HEK293T (cell line): ENCODE data around the gene SH2B2.

ENCODE experiments used
- CTBP1 ChIP-seq: fragments of 450-650 bp; IDR thresholded peaks from 2 replicates; pipeline ENCODE4 v1.6.1; 2016; ENCODE audit warnings: borderline replicate concordance
- ELF4 ChIP-seq: fragments of 450-650 bp; IDR thresholded peaks from 2 replicates; pipeline ENCODE4 v1.6.1; 2017; ENCODE audit warnings: antibody characterized with exemption
- FOXA1 ChIP-seq: fragments of 450-650 bp; IDR thresholded peaks from 2 replicates; pipeline ENCODE4 v1.6.1; 2016; ENCODE audit warnings: mild to moderate bottlenecking
- FOXK2 ChIP-seq: fragments of 450-650 bp; IDR thresholded peaks from 2 replicates; pipeline ENCODE4 v1.6.1; 2016; ENCODE audit warnings: mild to moderate bottlenecking
- FOXM1 ChIP-seq: fragments of 450-650 bp; IDR thresholded peaks from 2 replicates; pipeline ENCODE4 v1.6.1; 2017; ENCODE audit warnings: mild to moderate bottlenecking, borderline replicate concordance
- HDGF ChIP-seq: fragments of 450-650 bp; IDR thresholded peaks from 2 replicates; pipeline ENCODE4 v1.6.1; 2017; ENCODE audit warnings: antibody characterized with exemption, borderline replicate concordance
- L3MBTL2 ChIP-seq: fragments of 450-650 bp; conservative IDR thresholded peaks from 2 replicates; pipeline ENCODE4 v1.6.1; 2016; ENCODE audit warnings: mild to moderate bottlenecking
- LEF1 ChIP-seq: fragments of 450-650 bp; IDR thresholded peaks from 2 replicates; pipeline ENCODE4 v1.6.1; 2017; ENCODE audit warnings: mild to moderate bottlenecking, borderline replicate concordance
- SP1 ChIP-seq: fragments of 450-650 bp; IDR thresholded peaks from 2 replicates; pipeline ENCODE4 v1.6.1; 2017
- SUZ12 ChIP-seq: fragments of 450-650 bp; IDR thresholded peaks from 2 replicates; pipeline ENCODE4 v1.6.1; 2016; ENCODE audit warnings: mild to moderate bottlenecking
- ZNF384 ChIP-seq: fragments of 450-650 bp; IDR thresholded peaks from 2 replicates; pipeline ENCODE4 v1.6.1; 2016

DNA sequence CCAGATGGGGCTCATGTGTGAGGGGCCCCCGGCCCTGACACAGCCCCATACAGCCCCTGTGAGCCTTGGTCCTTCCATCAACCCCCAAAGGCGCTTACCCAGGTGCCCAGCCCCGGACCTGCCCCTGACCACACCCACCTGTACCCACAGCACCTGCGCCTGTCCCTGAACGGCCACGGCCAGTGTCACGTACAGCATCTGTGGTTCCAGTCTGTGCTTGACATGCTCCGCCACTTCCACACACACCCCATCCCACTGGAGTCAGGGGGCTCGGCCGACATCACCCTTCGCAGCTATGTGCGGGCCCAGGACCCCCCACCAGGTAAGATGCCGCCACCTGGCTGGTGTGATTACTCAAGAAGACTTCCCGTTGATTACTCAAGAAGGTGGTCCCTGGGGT lies 33.5 kb downstream of the SH2B2 start:
- no peak for TF ChIP-seq FOXK2
- no peak for TF ChIP-seq FOXA1
- TF ChIP-seq L3MBTL2: no peak
- TF ChIP-seq FOXM1: no peak
- TF ChIP-seq LEF1: no peak
- no peak for TF ChIP-seq SUZ12
- TF ChIP-seq CTBP1: no peak
- no peak for TF ChIP-seq HDGF
- TF ChIP-seq ELF4: no peak
- no peak for TF ChIP-seq ZNF384
- no peak for TF ChIP-seq SP1
